ENCODE results near the gene EPAS1. TPM values are rescaled to one million over a fixed set of nuclear protein-coding genes. Genes with fewer than 3 reads are reported as not detected.

Gene EPAS1
- total RNA-seq (2014; rRNA removed; shearing (Covaris generic)), result 2.6 and 3.9 TPM in 2 replicates
- polyA plus RNA-seq (2015; cell fraction: cytosol; rRNA removed), result 8.6 and 16.5 TPM in 2 replicates
- polyA plus RNA-seq (2015; cell fraction: nucleus; rRNA removed), result 4.7 and 6.1 TPM in 2 replicates

DNA sequence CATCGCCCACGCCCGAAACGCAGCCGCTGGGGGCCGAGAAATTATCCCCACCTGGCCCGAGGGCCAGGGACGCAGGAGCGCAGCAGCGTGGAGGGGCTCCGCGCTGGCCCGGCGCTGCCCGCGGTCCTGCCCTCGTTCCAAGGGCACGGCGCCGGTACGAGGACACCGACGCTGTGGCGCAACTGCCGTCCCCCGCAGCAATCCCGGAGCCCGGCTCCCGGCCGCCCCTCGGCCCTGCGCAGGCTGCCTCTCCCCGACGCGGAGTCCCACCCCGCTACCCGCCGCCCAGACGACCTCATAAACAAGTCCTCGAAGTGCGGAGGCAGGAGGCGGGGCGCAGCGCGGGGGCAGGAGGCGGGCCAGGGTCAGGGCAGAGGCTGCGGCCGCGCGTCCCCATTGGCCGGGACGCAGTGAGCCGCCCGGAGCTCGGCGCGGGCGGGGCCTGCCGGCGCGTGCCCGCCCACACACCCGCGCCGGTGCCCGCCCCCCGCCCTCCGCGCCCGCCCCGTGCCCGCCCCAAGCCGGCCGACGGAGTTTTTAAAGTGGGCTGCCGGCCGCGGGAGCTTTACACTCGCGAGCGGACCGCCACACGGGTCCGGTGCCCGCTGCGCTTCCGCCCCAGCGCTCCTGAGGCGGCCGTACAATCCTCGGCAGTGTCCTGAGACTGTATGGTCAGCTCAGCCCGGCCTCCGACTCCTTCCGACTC, at the start of gene EPAS1:
Gene EPAS1, plus strand, starts transcription at position 568 of the 706 bp plus-strand sequence. CDS start 505 bp downstream, outside the sequence.
- in situ Hi-C loops (cut with HindIII; ENCODE audit: low pct_unique_long_range_greater_than_20kb, low sequenced_read_pairs), result no loop called here
- DNase-seq (ENCODE audit: low read depth, low spot score), result peak; percentile 84

DNA sequence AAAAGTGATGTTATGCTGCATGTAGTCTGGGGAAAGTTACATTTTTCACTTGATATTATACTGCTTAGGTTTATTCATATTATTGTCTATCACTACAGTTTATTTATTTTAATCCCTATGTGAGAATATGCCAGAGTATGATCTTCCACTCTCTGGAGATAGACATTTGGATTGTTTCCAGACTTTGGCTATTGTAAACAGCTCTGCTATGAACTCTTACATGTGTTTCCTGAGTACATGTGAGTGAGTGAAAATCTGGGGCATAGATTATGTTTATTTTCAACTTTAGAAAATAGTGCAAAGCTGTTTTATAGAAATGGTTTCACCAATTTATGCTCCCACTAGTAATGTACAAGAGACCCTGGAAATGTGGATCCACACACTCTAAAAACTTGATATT, 49.0 kb upstream of the EPAS1 start:
- DNase-seq (ENCODE audit: low read depth, low spot score), result no peak
- in situ Hi-C loops (cut with HindIII; ENCODE audit: low pct_unique_long_range_greater_than_20kb, low sequenced_read_pairs), result no loop called here

DNA sequence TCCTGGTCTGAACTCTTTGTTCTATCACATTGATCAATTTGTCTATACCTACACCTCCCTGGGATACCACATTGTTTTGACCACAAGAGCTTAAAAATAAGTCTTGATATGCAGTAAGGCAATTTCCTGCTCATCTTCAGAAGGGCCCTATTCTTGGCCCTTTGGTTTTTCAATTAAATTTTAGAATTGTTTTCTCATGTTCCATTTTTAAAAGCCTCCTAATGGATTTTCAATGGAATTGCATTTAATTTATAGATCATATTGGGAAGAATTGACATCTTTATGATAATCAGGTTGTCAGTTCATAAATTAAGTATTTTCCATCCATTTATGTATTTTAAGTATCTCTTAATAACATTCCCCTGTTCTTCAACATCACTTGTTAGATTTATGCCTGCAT, 47.6 kb upstream of the EPAS1 start:
- no peak for DNase-seq (ENCODE audit: low read depth, low spot score)
- in situ Hi-C loops (cut with HindIII; ENCODE audit: low pct_unique_long_range_greater_than_20kb, low sequenced_read_pairs), result loop anchor here (10.0 kb wide), 1 partner anchor 205 kb away; no protein-coding TSS in a partner anchor

DNA sequence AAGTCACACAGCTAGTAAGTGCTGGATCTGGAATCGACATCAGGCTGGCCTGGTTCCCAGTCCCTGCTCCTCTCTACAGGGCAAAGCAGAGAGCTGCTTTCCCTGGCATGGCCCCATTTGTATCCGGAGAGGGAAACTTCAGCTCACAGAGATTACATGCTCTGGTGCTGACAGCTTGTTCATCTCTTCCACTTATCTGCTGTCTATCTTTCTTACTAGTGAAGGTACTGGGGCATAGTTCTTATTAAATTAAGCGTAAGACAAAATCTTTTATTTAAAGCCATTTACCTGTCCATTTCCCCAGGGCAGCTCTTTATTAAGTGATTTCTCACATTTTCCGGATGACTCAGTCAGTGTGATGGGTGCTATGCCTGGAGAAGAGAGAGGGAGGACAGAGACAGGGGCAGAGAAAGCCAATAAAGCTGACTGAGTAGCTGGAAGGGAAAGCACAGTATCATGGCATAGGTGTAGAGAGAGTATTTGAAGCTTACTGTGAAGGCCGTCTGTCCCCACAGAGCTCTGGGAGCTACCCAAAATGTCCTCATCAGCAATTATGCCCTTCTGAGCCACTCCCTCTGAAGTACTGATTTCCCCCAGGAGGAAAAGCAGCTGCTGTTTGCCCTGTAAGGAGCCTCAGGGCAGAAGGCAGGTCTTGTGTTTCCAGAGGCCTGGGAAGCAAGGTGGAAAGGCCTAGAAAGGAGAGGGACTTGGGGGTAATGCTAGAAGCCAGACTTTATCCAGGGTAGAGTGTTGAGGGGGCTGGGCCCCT, 44.1 kb upstream of the EPAS1 start:
- DNase-seq (ENCODE audit: low read depth, low spot score), result no peak
- in situ Hi-C loops (cut with HindIII; ENCODE audit: low pct_unique_long_range_greater_than_20kb, low sequenced_read_pairs), result loop anchor here (10.0 kb wide), 1 partner anchor 202 kb away; no protein-coding TSS in a partner anchor

- DNase-seq (ENCODE audit: low read depth, low spot score), result no peak
- in situ Hi-C loops (cut with HindIII; ENCODE audit: low pct_unique_long_range_greater_than_20kb, low sequenced_read_pairs), result loop anchor here (10.0 kb wide), 1 partner anchor 200 kb away; no protein-coding TSS in a partner anchor
These were observed 42.7 kb upstream of the EPAS1 start for GRCh38 chr2:46254474-46254873.

- no peak for DNase-seq (ENCODE audit: low read depth, low spot score)
- in situ Hi-C loops (cut with HindIII; ENCODE audit: low pct_unique_long_range_greater_than_20kb, low sequenced_read_pairs), result loop anchor here (10.0 kb wide), 1 partner anchor 198 kb away; no protein-coding TSS in a partner anchor
These were observed 40.6 kb upstream of the EPAS1 start for GRCh38 chr2:46256563-46257142.

GRCh38 chr2:46257476-46257875, 39.7 kb upstream of the EPAS1 start:
- no peak for DNase-seq (ENCODE audit: low read depth, low spot score)
- in situ Hi-C loops (cut with HindIII; ENCODE audit: low pct_unique_long_range_greater_than_20kb, low sequenced_read_pairs), result loop anchor here (10.0 kb wide), 1 partner anchor 197 kb away; no protein-coding TSS in a partner anchor

GRCh38 chr2:46257980-46258379, 39.2 kb upstream of the EPAS1 start:
- no peak for DNase-seq (ENCODE audit: low read depth, low spot score)
- in situ Hi-C loops (cut with HindIII; ENCODE audit: low pct_unique_long_range_greater_than_20kb, low sequenced_read_pairs), result loop anchor here (10.0 kb wide), 1 partner anchor 197 kb away; no protein-coding TSS in a partner anchor

DNA sequence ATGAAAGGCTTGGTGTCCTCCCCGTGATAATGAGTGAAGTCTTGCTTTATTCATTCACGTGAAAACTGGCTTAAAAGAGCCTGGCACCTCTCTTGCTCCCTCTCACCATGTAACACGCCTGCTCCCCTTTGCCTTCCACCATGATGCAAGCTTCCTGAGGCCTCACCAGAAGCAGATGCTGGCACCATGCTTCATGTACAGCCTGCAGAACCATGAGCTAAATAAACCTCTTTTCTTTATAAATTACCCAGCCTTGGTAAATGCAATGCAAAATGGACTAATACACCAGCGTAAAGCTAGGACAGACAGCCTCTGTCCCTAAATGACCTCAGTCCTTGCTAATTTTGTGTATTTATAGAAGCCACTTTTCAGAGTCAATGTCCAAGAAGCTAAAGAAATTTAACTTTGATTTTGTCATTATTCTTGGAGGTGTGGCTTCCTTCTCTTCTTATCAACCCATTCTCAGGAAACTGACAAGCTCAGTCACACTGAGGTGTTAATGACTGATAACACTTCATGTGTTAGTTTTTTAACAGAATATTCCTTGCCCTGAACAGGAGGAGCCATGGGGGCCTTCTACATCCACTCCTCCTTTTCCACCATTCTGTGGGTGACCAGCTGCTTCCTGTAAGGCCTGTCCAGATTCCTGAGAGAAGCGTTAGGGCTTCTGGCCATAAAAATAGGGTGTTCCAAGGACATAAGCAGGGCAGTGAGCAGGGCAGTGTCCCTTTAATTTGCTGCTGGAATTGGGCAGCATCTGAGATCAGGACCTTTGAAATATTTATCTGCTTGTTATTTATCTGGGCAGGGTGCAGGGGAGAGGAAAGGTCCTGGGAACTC, 38.0 kb upstream of the EPAS1 start:
- no peak for DNase-seq (ENCODE audit: low read depth, low spot score)
- in situ Hi-C loops (cut with HindIII; ENCODE audit: low pct_unique_long_range_greater_than_20kb, low sequenced_read_pairs), result loop anchor here (10.0 kb wide), 1 partner anchor 196 kb away; no protein-coding TSS in a partner anchor

DNA sequence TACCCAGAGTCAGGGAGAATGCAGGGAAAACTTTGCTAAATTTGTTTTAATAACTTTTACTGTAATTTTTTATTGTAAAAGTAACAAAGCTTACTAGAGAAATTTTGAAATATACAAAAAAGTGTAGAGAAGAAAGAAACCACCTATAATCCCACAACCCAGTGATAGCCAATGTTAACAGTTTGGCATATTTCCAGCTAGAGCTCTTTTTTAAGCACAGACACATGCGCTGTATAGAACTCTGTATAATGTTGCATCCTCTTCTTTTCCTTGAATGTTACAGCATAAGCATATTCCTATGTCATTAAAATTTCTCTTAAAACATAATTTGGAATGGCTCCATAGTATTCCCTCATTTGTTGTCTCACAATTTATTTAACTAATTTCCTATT, 37.4 kb upstream of the EPAS1 start:
- in situ Hi-C loops (cut with HindIII; ENCODE audit: low pct_unique_long_range_greater_than_20kb, low sequenced_read_pairs), result loop anchor here (10.0 kb wide), 1 partner anchor 195 kb away; no protein-coding TSS in a partner anchor
- DNase-seq (ENCODE audit: low read depth, low spot score), result no peak

- no peak for DNase-seq (ENCODE audit: low read depth, low spot score)
- in situ Hi-C loops (cut with HindIII; ENCODE audit: low pct_unique_long_range_greater_than_20kb, low sequenced_read_pairs), result no loop called here
These were observed 36.9 kb upstream of the EPAS1 start for GRCh38 chr2:46260305-46260704.

DNA sequence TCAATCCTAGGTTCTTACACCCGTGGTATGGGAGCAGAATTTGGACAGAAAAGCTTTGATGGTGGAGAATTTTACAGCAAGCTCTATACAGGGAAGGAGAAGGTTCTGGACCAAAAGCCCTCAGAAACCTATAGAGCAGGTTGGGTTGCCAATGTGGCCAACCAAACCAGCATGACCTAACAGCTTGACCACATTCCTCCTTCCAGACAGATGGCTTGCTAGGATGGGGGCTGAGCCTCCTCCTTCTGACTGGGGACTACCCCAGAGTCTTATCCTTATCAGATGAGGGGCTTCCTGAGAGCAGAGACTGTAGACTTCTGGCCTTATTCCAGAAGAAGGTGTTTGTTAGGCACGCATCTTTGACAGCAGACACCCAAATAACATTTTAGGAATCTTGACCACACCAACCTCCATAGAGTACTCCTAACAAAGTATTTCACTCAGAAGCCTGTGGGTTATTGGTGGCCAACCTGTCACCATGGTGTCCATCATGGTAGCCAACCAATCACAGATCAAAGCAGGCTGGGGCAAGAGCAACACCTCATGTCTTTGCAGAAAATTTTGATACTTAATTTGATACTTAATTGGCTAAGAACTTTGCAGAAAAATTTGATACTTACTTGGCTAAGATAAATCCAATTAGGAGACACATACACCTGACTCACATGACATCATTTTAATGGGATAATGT, 34.8 kb upstream of the EPAS1 start:
- DNase-seq (ENCODE audit: low read depth, low spot score), result no peak
- in situ Hi-C loops (cut with HindIII; ENCODE audit: low pct_unique_long_range_greater_than_20kb, low sequenced_read_pairs), result no loop called here

- DNase-seq (ENCODE audit: low read depth, low spot score), result no peak
- in situ Hi-C loops (cut with HindIII; ENCODE audit: low pct_unique_long_range_greater_than_20kb, low sequenced_read_pairs), result no loop called here
These were observed 33.9 kb upstream of the EPAS1 start for GRCh38 chr2:46263347-46263746.

DNA sequence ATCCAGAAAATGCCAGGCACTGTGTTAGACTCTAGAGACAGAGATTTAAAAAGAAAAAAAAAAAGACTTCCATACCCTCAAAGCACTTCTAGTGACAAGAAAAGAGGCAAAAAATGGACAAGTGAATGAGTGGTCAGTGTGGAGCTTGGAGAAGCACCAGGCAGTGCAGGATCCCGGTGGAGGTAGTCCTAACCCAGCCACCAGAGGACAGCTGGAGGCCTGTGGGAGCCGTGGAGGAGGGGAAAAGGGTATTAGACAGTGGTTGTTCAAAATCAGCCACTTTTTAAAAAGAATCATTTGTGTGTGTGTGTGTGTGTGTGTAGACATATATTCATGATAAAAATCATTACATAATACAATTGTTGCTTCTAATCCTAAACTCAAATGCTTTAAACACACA, 32.8 kb upstream of the EPAS1 start:
- in situ Hi-C loops (cut with HindIII; ENCODE audit: low pct_unique_long_range_greater_than_20kb, low sequenced_read_pairs), result no loop called here
- DNase-seq (ENCODE audit: low read depth, low spot score), result no peak

- no peak for DNase-seq (ENCODE audit: low read depth, low spot score)
- in situ Hi-C loops (cut with HindIII; ENCODE audit: low pct_unique_long_range_greater_than_20kb, low sequenced_read_pairs), result no loop called here
These were observed 31.1 kb upstream of the EPAS1 start for GRCh38 chr2:46266134-46266533.

DNA sequence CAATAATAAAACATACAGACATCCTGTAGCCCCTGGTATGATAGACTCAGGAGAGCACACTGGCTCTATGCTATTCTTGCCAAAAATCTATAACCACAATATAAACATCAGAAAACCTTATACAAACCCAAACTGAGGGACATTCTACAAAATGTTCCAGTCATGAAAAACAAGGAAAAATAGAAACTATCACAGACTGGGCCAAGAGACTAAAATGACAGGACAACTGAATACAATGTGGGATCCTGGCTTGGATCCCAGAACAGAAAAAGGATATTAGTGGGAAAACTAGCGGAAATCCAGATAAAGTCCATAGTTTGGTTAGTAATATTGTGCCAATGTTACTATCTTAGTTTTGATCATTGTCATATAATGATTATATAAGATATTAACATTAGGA, 29.6 kb upstream of the EPAS1 start:
- no peak for DNase-seq (ENCODE audit: low read depth, low spot score)
- in situ Hi-C loops (cut with HindIII; ENCODE audit: low pct_unique_long_range_greater_than_20kb, low sequenced_read_pairs), result no loop called here

- in situ Hi-C loops (cut with HindIII; ENCODE audit: low pct_unique_long_range_greater_than_20kb, low sequenced_read_pairs), result no loop called here
- peak; percentile 56 for DNase-seq (ENCODE audit: low read depth, low spot score)
These were observed 29.0 kb upstream of the EPAS1 start for GRCh38 chr2:46268196-46268595.

Data from SK-MEL-5 (cell line).